Erythroblast (primary cell): ENCODE results near the gene PILRA.

Experiments used
- GATA1 ChIP-seq: IDR thresholded peaks from 2 replicates; pipeline ENCODE4 v1.6.1; 2011; ENCODE audit warnings: low read depth, mild to moderate bottlenecking, control low read depth, low read length, moderate library complexity
- POLR2A ChIP-seq: IDR thresholded peaks from 2 replicates; pipeline ENCODE4 v1.6.1; 2011; ENCODE audit warnings: mild to moderate bottlenecking, low read length

- TF ChIP-seq POLR2A = no peak
- TF ChIP-seq GATA1 = no peak
These were observed 62.4 kb downstream of the PILRA start for GRCh38 chr7:100435401-100436304.
